Measurements from ENCODE around the gene EIF4E3. TPM values are rescaled to one million over a fixed set of nuclear protein-coding genes. Genes with fewer than 3 reads are reported as not detected.

The EIF4E3 gene
- total and polyA plus RNA-seq, 10 of the 15 experiments (the other 5 are each of a cell fraction or from before 2014, with no cell fraction given), result 0.05 to 0.38 (median 0.16) TPM; not detected in 1

GRCh38 chr3:71688121-71688520 lies 37.1 kb downstream of the EIF4E3 start:
- FAIRE-seq (no peak), ATAC-seq (no peak), DNase-seq (ENCODE audit: low read depth, low spot score) (no peak)
- Histone ChIP-seq H3K4me2 (ENCODE audit: control insufficient read depth, insufficient read depth) (no peak overlapping the region), H3K4me1 (ENCODE audit: control insufficient read depth, insufficient read depth, low read length) (no peaks in the 10 kb centered on the region), H3K4me3 (no peak overlapping the region), H2AFZ (ENCODE audit: control insufficient read depth, low read depth, low read length) (no peak overlapping the region), H4K20me1 (ENCODE audit: control insufficient read depth, insufficient read depth) (no peaks in the 10 kb centered on the region), H3K36me3 (ENCODE audit: control insufficient read depth in 2 of 2, insufficient read depth in 2 of 2, low read length in 1 of 2) (no peaks in the 10 kb centered on the region), H3K9ac (ENCODE audit: control insufficient read depth, insufficient read depth, low read length) (no peak overlapping the region), H3K27ac (ENCODE audit: control insufficient read depth, insufficient read depth) (no peak overlapping the region), H3K79me2 (ENCODE audit: control insufficient read depth, insufficient read depth, low read length) (no peaks in the 10 kb centered on the region), H3K27me3 (replicated peaks in 1 of 2; ENCODE audit: control insufficient read depth in 2 of 2, insufficient read depth in 2 of 2, low read length in 1 of 2) (peaks cover 0 to 1% of the 10 kb centered on the region in 2 experiments; a peak in 2 of 4 replicates), H3K9me3 (replicated peaks; ENCODE audit: control insufficient read depth, insufficient read depth, low read length) (no peaks in the 10 kb centered on the region)
- WGBS (ENCODE audit: insufficient coverage, insufficient replicate concordance, low lambda C conversion rate, missing lambda C conversion rate), result 31% methylated on average over 1 of the region's 1 CpG
- in situ Hi-C loops (cut with MboI), result no loop called here
- ChIA-PET POLR2A (no interaction called here), CTCF (interaction anchor here (1.0 kb wide), 1 partner anchor 1137 kb away, joined by 3 read pairs; no protein-coding TSS in a partner anchor), SMC1A (ENCODE audit: uncharacterized antibody, unreplicated experiment) (no interaction called here), RAD21 (ENCODE audit: unreplicated experiment) (no interaction called here)
- no TSS peak for BruUV-seq (replicated peaks)
- intact Hi-C loops (cut with micrococcal nuclease; ENCODE audit: unreplicated experiment), result no loop called here
- no peak for TF ChIP-seq DPF2 (IDR thresholded peaks at IDR 0.05)
- TF ChIP-seq, protein P1, sequence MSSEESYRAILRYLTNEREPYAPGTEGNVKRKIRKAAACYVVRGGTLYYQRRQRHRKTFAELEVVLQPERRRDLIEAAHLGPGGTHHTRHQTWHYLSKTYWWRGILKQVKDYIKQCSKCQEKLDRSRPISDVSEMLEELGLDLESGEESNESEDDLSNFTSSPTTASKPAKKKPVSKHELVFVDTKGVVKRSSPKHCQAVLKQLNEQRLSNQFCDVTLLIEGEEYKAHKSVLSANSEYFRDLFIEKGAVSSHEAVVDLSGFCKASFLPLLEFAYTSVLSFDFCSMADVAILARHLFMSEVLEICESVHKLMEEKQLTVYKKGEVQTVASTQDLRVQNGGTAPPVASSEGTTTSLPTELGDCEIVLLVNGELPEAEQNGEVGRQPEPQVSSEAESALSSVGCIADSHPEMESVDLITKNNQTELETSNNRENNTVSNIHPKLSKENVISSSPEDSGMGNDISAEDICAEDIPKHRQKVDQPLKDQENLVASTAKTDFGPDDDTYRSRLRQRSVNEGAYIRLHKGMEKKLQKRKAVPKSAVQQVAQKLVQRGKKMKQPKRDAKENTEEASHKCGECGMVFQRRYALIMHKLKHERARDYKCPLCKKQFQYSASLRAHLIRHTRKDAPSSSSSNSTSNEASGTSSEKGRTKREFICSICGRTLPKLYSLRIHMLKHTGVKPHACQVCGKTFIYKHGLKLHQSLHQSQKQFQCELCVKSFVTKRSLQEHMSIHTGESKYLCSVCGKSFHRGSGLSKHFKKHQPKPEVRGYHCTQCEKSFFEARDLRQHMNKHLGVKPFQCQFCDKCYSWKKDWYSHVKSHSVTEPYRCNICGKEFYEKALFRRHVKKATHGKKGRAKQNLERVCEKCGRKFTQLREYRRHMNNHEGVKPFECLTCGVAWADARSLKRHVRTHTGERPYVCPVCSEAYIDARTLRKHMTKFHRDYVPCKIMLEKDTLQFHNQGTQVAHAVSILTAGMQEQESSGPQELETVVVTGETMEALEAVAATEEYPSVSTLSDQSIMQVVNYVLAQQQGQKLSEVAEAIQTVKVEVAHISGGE (CRISPR knock-in tag; IDR thresholded peaks at IDR 0.05), result no peak
- TF ChIP-seq ATF7 (IDR thresholded peaks at IDR 0.05; ENCODE audit: low read depth), result no peak
- no peak for TF ChIP-seq SMARCA5 (IDR thresholded peaks at IDR 0.05)

- H3K4me3 ChIP-seq, result no peak overlapping the region
- in situ Hi-C loops (cut with MboI) (no loop called here), intact Hi-C loops (cut with micrococcal nuclease; ENCODE audit: unreplicated experiment) (no loop called here)
- H3K36me3 ChIP-seq (ENCODE audit: control insufficient read depth in 2 of 2, insufficient read depth in 2 of 2, low read length in 1 of 2), result no peaks in the 10 kb centered on the region
- TF ChIP-seq ATF3 (IDR thresholded peaks at IDR 0.05; ENCODE audit: borderline replicate concordance, extremely low read depth, low read depth, low read length), result no peak
- no peak for TF ChIP-seq YY1 (IDR thresholded peaks at IDR 0.05; ENCODE audit: low read depth, low read length)
- no peak for TF ChIP-seq CHD4 (IDR thresholded peaks at IDR 0.05)
- no peak for TF ChIP-seq MEF2A (IDR thresholded peaks at IDR 0.05; ENCODE audit: insufficient read depth, low read depth, low read length)
- TF ChIP-seq DPF2 (IDR thresholded peaks at IDR 0.05), result no peak
- no peak for TF ChIP-seq STAT1 (conservative IDR thresholded peaks at IDR 0.05)
- no peak for TF ChIP-seq ZSCAN29 (IDR thresholded peaks at IDR 0.05)
- TF ChIP-seq ZNF24 (IDR thresholded peaks at IDR 0.05), result no peak
- H2AFZ ChIP-seq (ENCODE audit: control insufficient read depth, low read depth, low read length), result no peak overlapping the region
- RAD21 ChIA-PET (ENCODE audit: unreplicated experiment), result no interaction called here
- no peak for FAIRE-seq
- no TSS peak for BruUV-seq (replicated peaks)
- no peak overlapping the region for H3K9ac ChIP-seq (ENCODE audit: control insufficient read depth, insufficient read depth, low read length)
- no peak for DNase-seq (ENCODE audit: low read depth, low spot score)
- WGBS (ENCODE audit: insufficient coverage, insufficient replicate concordance, low lambda C conversion rate, missing lambda C conversion rate), result 46% methylated on average over 7 of the region's 7 CpGs
- no peak for ATAC-seq
- no peaks in the 10 kb centered on the region for H4K20me1 ChIP-seq (ENCODE audit: control insufficient read depth, insufficient read depth)
- CTCF ChIA-PET, result no interaction called here
- no peak overlapping the region for H3K4me2 ChIP-seq (ENCODE audit: control insufficient read depth, insufficient read depth)
- no peak overlapping the region for H3K27ac ChIP-seq (ENCODE audit: control insufficient read depth, insufficient read depth)
- no peaks in the 10 kb centered on the region for H3K9me3 ChIP-seq (replicated peaks; ENCODE audit: control insufficient read depth, insufficient read depth, low read length)
- SMC1A ChIA-PET (ENCODE audit: uncharacterized antibody, unreplicated experiment), result no interaction called here
- POLR2A ChIA-PET, result no interaction called here
- no peaks in the 10 kb centered on the region for H3K4me1 ChIP-seq (ENCODE audit: control insufficient read depth, insufficient read depth, low read length)
- H3K79me2 ChIP-seq (ENCODE audit: control insufficient read depth, insufficient read depth, low read length), result no peaks in the 10 kb centered on the region
- peaks cover 0 to 1% of the 10 kb centered on the region in 2 experiments; a peak in 2 of 4 replicates for H3K27me3 ChIP-seq (replicated peaks in 1 of 2; ENCODE audit: control insufficient read depth in 2 of 2, insufficient read depth in 2 of 2, low read length in 1 of 2)
These were observed 39.5 kb downstream of the EIF4E3 start for GRCh38 chr3:71685686-71686085.

Data from GM12878 (cell line).